ENCODE data around the gene RMC1. TPM values are rescaled to one million over a fixed set of nuclear protein-coding genes. Genes with fewer than 3 reads are reported as not detected.
"Not testable (repeated sequence)": the region's sequence is repeated elsewhere in the genome, so short reads cannot be mapped to it uniquely, and the experiment has no call there.

The RMC1 gene
- total and polyA plus RNA-seq, 9 donors: 9.7 to 14.5 (median 13.1) TPM

DNA sequence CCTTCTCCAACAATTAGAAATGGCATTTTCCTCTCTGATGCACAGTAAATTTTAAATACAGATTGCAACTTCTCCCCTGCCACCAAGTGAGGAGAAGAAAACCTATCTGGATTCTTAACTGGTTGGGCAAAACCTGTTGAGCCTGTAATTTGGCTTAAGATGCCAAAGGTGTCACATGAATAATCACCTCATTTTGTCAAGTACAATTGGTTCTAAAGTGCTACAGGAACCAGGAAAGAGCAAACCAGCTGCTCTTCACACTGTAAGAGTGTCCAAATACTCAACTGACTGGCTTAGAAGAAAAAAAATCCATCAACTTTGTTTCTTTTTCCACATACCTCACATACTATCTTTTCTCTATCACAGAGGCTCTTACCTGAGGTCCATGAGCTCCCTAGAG is 47.6 kb downstream of the RMC1 start:
- Histone ChIP-seq H3K36me3 (ENCODE audit: control insufficient read depth, insufficient read depth, low read length) (peaks cover 66% of the 10 kb centered on the region), H3K4me3 (ENCODE audit: low read length) (no peak overlapping the region), H3K27me3 (ENCODE audit: control insufficient read depth, insufficient read depth, low read length) (no peaks in the 10 kb centered on the region), H3K4me1 (ENCODE audit: control insufficient read depth, insufficient read depth, low read length) (peaks cover 28% of the 10 kb centered on the region), H3K9me3 (replicated peaks; ENCODE audit: control insufficient read depth, low read depth, low read length) (no peaks in the 10 kb centered on the region), H3K27ac (ENCODE audit: low read length) (no peak overlapping the region)
- DNase-seq: no peak

DNA sequence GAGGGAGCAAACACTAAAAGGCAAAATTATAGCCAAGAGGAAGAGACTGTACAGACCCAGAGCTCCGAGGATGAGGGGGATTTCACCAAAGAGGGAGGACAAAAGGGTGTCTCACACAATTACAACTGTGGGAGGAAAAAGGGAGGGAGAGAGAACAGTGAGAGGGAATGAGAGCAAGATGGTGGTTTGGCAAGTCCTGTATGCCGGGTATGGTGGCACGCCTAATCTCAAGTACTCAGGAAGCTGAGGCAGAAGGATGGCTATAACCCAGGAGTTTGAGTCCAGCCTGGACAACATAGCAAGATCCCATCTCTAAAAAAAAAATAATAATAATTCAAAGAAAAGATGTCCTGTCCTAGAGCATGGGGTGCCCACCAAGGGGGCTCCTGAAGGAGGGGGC is 48.7 kb downstream of the RMC1 start:
- no peak for DNase-seq
- no peaks in the 10 kb centered on the region for H3K9me3 ChIP-seq (replicated peaks; ENCODE audit: control insufficient read depth, low read depth, low read length)
- 88% methylated on average over 1 of the region's 3 CpGs for WGBS (ENCODE audit: insufficient coverage)
- peaks cover 28% of the 10 kb centered on the region for H3K4me1 ChIP-seq (ENCODE audit: control insufficient read depth, insufficient read depth, low read length)
- peaks cover 68% of the 10 kb centered on the region for H3K36me3 ChIP-seq (ENCODE audit: control insufficient read depth, insufficient read depth, low read length)
- H3K27ac ChIP-seq (ENCODE audit: low read length): peak overlapping the region; percentile 91
- H3K4me3 ChIP-seq (ENCODE audit: low read length): no peak overlapping the region
- H3K27me3 ChIP-seq (ENCODE audit: control insufficient read depth, insufficient read depth, low read length): no peaks in the 10 kb centered on the region

DNA sequence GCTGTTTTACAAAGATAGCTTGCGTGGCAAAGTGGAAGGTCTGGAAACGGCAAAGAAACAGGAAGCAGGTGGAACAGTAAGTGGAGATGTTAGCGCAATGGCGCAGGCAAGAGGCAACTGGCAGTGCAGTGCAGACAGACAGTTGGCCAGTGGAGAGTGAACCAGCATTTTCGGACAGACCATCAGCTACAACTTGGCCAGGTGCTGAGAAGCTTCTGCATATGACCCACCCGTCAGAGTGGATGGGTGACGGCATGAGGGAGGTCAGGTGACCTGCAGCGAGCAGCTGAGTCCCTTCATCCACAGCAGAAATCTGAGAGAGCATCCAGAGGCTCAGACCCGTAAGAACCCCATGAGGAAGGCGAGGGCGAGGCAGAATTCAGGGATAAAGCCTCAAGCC is 49.2 kb downstream of the RMC1 start:
- Histone ChIP-seq H3K4me1 (ENCODE audit: control insufficient read depth, insufficient read depth, low read length) (peaks cover 28% of the 10 kb centered on the region), H3K36me3 (ENCODE audit: control insufficient read depth, insufficient read depth, low read length) (peaks cover 68% of the 10 kb centered on the region), H3K27ac (ENCODE audit: low read length) (peak overlapping the region; percentile 91), H3K9me3 (replicated peaks; ENCODE audit: control insufficient read depth, low read depth, low read length) (no peaks in the 10 kb centered on the region), H3K4me3 (ENCODE audit: low read length) (no peak overlapping the region), H3K27me3 (ENCODE audit: control insufficient read depth, insufficient read depth, low read length) (no peaks in the 10 kb centered on the region)
- whole genome bisulfite sequencing (ENCODE audit: insufficient coverage): 81% methylated on average over 11 of the region's 11 CpGs
- peak; percentile 57 for DNase-seq

DNA sequence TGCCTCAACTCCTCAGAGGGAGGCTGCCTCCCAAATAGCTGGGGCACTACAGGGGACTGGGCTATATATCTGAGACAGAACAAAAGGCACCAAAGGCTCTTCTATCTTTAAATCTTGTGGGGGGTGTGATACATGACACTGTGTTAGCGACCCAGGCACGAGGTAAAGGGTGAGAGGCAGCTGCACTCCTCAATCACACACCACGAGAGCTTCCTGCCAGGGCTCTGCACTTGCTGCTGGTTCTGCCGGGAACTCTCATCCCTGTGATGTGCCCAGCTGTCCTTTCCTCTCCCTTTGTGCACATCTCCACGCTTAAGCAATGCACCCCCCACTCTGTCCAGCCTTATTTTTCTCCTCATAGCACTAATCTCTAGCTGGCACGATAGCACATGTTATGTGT is 50.6 kb downstream of the RMC1 start:
- peaks cover 28% of the 10 kb centered on the region for H3K4me1 ChIP-seq (ENCODE audit: control insufficient read depth, insufficient read depth, low read length)
- H3K4me3 ChIP-seq (ENCODE audit: low read length): no peak overlapping the region
- peak; percentile 80 for DNase-seq
- H3K36me3 ChIP-seq (ENCODE audit: control insufficient read depth, insufficient read depth, low read length): peaks cover 71% of the 10 kb centered on the region
- no peaks in the 10 kb centered on the region for H3K9me3 ChIP-seq (replicated peaks; ENCODE audit: control insufficient read depth, low read depth, low read length)
- WGBS (ENCODE audit: insufficient coverage): 83% methylated on average over 2 of the region's 6 CpGs
- H3K27ac ChIP-seq (ENCODE audit: low read length): peak overlapping the region; percentile 91
- H3K27me3 ChIP-seq (ENCODE audit: control insufficient read depth, insufficient read depth, low read length): no peaks in the 10 kb centered on the region

DNA sequence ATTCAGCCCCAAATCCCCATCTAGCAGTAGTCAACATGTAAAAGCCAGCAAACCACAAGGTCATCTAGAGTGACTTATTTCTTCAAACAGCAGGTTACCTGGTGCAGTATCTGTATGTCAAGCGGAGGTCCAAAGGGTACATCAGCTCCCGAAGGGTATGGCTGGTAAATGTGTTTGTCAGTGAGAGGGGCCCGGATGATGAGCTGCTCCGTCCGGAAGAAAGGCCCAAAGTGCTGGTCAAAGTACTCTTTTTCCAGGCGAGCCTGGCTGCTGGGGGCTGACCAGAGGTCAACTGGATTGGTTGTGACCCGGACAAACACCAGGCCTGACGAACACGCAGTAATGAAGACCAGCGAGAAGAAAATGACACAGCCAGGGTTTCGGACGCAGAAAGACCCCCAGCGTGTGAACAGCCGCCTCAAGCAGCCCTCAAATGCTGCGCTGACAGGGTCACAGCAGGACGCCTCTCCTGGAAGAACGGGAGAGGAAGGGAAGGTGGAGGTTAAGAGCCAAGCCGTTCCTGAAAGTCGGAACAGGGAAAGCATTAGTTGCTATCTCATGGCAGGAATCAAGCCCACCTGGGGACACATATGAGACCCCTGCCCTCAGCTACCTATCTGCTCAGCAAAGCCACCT is 53.0 kb downstream of the RMC1 start:
- Histone ChIP-seq H3K4me1 (ENCODE audit: control insufficient read depth, insufficient read depth, low read length) (peaks cover 28% of the 10 kb centered on the region), H3K36me3 (ENCODE audit: control insufficient read depth, insufficient read depth, low read length) (peaks cover 78% of the 10 kb centered on the region), H3K4me3 (ENCODE audit: low read length) (no peak overlapping the region), H3K27ac (ENCODE audit: low read length) (no peak overlapping the region), H3K9me3 (replicated peaks; ENCODE audit: control insufficient read depth, low read depth, low read length) (no peaks in the 10 kb centered on the region), H3K27me3 (ENCODE audit: control insufficient read depth, insufficient read depth, low read length) (no peaks in the 10 kb centered on the region)
- WGBS (ENCODE audit: insufficient coverage): 91% methylated on average over 18 of the region's 19 CpGs
- DNase-seq: no peak

DNA sequence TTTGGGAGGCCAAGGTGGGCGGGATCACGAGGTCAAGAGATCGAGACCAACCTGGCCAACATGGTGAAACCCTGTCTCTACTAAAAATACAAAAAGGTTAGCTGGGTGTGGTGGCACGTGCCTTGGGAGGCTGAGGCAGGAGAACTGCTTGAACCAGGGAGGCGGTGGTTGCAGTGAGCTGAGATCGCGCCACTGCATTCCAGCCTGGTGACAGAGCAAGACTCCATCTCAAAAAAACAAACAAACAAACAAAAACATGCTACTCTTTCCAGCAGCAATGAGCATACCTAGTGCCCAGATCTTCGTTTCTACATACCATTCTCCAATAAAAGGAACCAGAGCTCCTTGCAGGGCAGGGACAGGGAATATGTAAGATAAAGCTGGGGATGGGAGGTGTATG is 54.2 kb downstream of the RMC1 start:
- H3K4me1 ChIP-seq (ENCODE audit: control insufficient read depth, insufficient read depth, low read length): peaks cover 18% of the 10 kb centered on the region
- not testable (repeated sequence) for H3K9me3 ChIP-seq (replicated peaks; ENCODE audit: control insufficient read depth, low read depth, low read length); H3K4me3 ChIP-seq (ENCODE audit: low read length); DNase-seq; H3K27me3 ChIP-seq (ENCODE audit: control insufficient read depth, insufficient read depth, low read length); H3K27ac ChIP-seq (ENCODE audit: low read length)
- peaks cover 74% of the 10 kb centered on the region for H3K36me3 ChIP-seq (ENCODE audit: control insufficient read depth, insufficient read depth, low read length)
- 84% methylated on average over 4 of the region's 8 CpGs for WGBS (ENCODE audit: insufficient coverage)

DNA sequence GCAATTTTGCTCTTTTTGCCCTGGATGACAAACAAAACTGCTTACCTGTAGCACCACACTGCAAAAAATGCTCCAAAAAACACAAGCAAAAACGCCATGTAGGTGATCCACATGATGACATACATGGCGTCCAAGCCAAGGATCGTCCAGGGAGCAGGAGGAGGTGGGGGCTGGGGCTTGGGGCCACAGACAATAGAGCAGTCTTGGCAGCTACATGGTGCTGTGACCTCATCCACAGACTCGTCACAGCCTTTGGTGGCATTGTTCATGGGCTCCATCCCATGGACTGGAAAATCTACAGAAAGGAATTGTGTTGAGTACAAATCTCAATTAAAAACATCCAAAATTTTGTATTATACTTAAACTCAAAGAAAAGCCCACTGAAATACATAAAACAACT is 56.9 kb downstream of the RMC1 start:
- Histone ChIP-seq H3K27ac (ENCODE audit: low read length) (no peak overlapping the region), H3K9me3 (replicated peaks; ENCODE audit: control insufficient read depth, low read depth, low read length) (no peaks in the 10 kb centered on the region), H3K4me3 (ENCODE audit: low read length) (no peak overlapping the region), H3K27me3 (ENCODE audit: control insufficient read depth, insufficient read depth, low read length) (no peaks in the 10 kb centered on the region), H3K4me1 (ENCODE audit: control insufficient read depth, insufficient read depth, low read length) (no peaks in the 10 kb centered on the region), H3K36me3 (ENCODE audit: control insufficient read depth, insufficient read depth, low read length) (peaks cover 61% of the 10 kb centered on the region)
- no peak for DNase-seq
- WGBS (ENCODE audit: insufficient coverage): 93% methylated on average over 3 of the region's 4 CpGs

DNA sequence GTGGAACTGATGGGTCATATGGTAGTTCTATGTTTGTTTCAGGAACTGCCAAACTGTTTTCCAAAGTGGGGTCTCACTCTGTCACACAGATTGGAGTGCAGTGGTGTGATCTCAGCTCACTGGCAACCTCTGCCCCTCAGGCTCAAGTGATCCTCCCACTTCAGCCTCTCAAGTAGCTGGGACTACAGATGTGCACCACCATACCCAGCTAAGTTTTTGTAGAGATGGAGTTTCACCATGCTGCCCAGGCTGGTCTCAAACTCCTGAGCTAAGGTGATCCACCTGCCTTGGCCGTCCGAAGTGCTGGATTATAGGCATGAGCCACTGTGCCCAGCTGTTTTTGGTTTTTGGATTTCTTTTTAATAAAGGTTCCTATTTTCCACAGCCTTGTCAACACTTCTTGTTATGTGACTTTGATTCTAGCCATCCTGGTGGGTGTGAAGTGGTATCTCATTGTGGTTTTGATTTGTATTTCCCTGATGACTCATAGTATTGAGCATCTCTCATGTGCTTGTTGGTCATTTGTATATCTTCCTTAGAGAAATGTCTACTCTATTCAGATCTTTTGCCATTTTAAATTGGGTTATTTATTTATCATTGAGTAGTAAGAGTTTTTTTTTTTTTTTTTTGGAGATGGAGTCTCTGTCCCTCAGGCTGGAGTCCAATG is 60.2 kb downstream of the RMC1 start:
- no peaks in the 10 kb centered on the region for H3K9me3 ChIP-seq (replicated peaks; ENCODE audit: control insufficient read depth, low read depth, low read length)
- 100% methylated on average over 1 of the region's 2 CpGs for WGBS (ENCODE audit: insufficient coverage)
- no peaks in the 10 kb centered on the region for H3K4me1 ChIP-seq (ENCODE audit: control insufficient read depth, insufficient read depth, low read length)
- H3K36me3 ChIP-seq (ENCODE audit: control insufficient read depth, insufficient read depth, low read length): peaks cover 46% of the 10 kb centered on the region
- H3K27ac ChIP-seq (ENCODE audit: low read length): no peak overlapping the region
- no peaks in the 10 kb centered on the region for H3K27me3 ChIP-seq (ENCODE audit: control insufficient read depth, insufficient read depth, low read length)
- no peak for DNase-seq
- no peak overlapping the region for H3K4me3 ChIP-seq (ENCODE audit: low read length)

DNA sequence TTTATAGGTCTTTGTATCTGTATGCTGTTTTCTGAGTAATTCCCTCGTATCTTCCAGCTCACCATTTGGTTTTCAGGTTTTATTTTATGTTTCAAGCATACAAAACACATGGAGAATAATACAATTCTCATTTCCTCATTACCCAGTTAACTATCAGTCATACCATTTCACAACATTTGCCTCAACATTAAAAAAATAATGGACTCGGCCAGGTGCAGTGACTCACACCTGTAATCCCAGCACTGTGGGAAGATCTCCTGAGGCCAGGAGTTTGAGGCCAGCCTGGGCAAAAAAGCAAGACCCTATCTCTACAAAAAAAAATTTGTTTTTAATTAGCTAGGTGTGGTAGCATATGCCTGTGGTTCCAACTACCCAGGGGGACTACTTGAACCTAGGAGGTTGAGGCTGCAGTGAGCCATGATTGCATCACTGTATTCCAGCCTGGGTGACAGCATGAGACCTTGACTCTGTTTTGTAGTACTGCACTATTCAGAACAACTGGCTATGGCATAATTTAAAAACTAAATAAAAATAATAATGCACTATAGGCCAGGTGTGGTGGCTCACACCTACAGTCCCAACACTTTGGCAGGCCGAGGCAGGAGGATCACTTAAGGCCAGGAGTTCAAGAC is 62.7 kb downstream of the RMC1 start:
- Histone ChIP-seq H3K4me3 (ENCODE audit: low read length) (no peak overlapping the region), H3K36me3 (ENCODE audit: control insufficient read depth, insufficient read depth, low read length) (peaks cover 41% of the 10 kb centered on the region), H3K9me3 (replicated peaks; ENCODE audit: control insufficient read depth, low read depth, low read length) (no peaks in the 10 kb centered on the region), H3K4me1 (ENCODE audit: control insufficient read depth, insufficient read depth, low read length) (no peaks in the 10 kb centered on the region), H3K27me3 (ENCODE audit: control insufficient read depth, insufficient read depth, low read length) (no peaks in the 10 kb centered on the region), H3K27ac (ENCODE audit: low read length) (no peak overlapping the region)
- WGBS (ENCODE audit: insufficient coverage): 70% methylated on average over 2 of the region's 3 CpGs
- no peak for DNase-seq

DNA sequence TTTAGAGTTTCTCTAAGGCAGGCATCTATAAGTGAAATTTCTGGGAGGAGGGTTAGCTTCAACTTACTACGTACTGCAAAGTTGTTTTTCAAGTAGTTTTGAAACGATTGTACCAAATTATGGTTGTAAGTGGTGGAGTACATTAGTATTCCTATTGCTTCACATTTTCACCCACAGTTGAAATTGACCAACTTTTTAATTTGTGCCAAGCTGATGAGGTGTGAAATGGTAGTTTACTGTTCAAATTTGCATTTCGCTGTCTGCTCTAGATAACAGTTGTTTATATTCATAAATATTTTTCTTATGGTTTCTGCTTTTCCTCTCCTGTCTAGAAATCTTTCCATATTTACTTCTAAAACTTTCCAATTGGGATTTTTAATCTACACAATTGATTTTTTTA is 64.4 kb downstream of the RMC1 start:
- DNase-seq: no peak
- WGBS (ENCODE audit: insufficient coverage): no CpG with 5 or more reads among the region's 3 CpGs
- H3K4me1 ChIP-seq (ENCODE audit: control insufficient read depth, insufficient read depth, low read length): no peaks in the 10 kb centered on the region
- H3K9me3 ChIP-seq (replicated peaks; ENCODE audit: control insufficient read depth, low read depth, low read length): no peaks in the 10 kb centered on the region
- no peaks in the 10 kb centered on the region for H3K27me3 ChIP-seq (ENCODE audit: control insufficient read depth, insufficient read depth, low read length)
- H3K27ac ChIP-seq (ENCODE audit: low read length): no peak overlapping the region
- peaks cover 37% of the 10 kb centered on the region for H3K36me3 ChIP-seq (ENCODE audit: control insufficient read depth, insufficient read depth, low read length)
- no peak overlapping the region for H3K4me3 ChIP-seq (ENCODE audit: low read length)
